KMS-11 (cell line): ENCODE data around the gene TENM3.

Experiments
- H2AFZ ChIP-seq: fragments of 200-600 bp; sonication (generic); 2 replicates; pipeline ENCODE4 v1.6.1; 2016; ENCODE audit warnings: antibody characterized with exemption, mixed run types, low read depth
- H3K27ac ChIP-seq: fragments of 200-600 bp; sonication (generic); 2 replicates; pipeline ENCODE4 v1.6.1; 2016; ENCODE audit warnings: mild to moderate bottlenecking, mixed run types
- H3K27me3 ChIP-seq: fragments of 200-600 bp; sonication (generic); 2 replicates; pipeline ENCODE4 v1.6.1; 2017; ENCODE audit warnings: mild to moderate bottlenecking, low read depth, mixed run types, moderate library complexity; ENCODE audit not compliant: insufficient read depth
- H3K36me3 ChIP-seq: fragments of 200-600 bp; sonication (generic); 2 replicates; pipeline ENCODE4 v1.6.1; 2017; ENCODE audit warnings: mild to moderate bottlenecking, mixed run types; ENCODE audit not compliant: insufficient read depth
- H3K4me1 ChIP-seq: fragments of 200-600 bp; sonication (generic); 2 replicates; pipeline ENCODE4 v1.6.1; 2016; ENCODE audit warnings: mild to moderate bottlenecking, low read depth, mixed run types; ENCODE audit not compliant: poor library complexity, severe bottlenecking
- H3K4me2 ChIP-seq: fragments of 200-600 bp; sonication (generic); 2 replicates; pipeline ENCODE4 v1.7.0; 2016; ENCODE audit warnings: mild to moderate bottlenecking, mixed run types
- H3K4me3 ChIP-seq: fragments of 200-600 bp; sonication (generic); IDR thresholded peaks from 2 replicates; pipeline ENCODE4 v1.6.1; 2017; ENCODE audit warnings: low read depth, low read length, mixed read lengths; ENCODE audit not compliant: insufficient read depth
- H3K79me2 ChIP-seq: fragments of 200-600 bp; sonication (generic); 2 replicates; pipeline ENCODE4 v1.6.1; 2016; ENCODE audit warnings: low read depth, mixed run types; ENCODE audit not compliant: insufficient read depth
- H3K9ac ChIP-seq: fragments of 200-600 bp; sonication (generic); 2 replicates; pipeline ENCODE4 v1.6.1; 2016; ENCODE audit warnings: mild to moderate bottlenecking, mixed run types
- H4K20me1 ChIP-seq: fragments of 200-600 bp; sonication (generic); 2 replicates; pipeline ENCODE4 v1.6.1; 2016; ENCODE audit warnings: mild to moderate bottlenecking, mixed run types; ENCODE audit not compliant: insufficient read depth
- CTCF ChIP-seq: fragments of 200-600 bp; sonication (generic); conservative IDR thresholded peaks from 2 replicates; pipeline ENCODE4 v1.6.1; 2017; ENCODE audit warnings: low read depth, mild to moderate bottlenecking, antibody characterized with exemption, low read length, moderate library complexity, mixed read lengths

TENM3 gene

GRCh38 chr4:182254026-182254780, 11.0 kb downstream of the TENM3 start:
- no peak overlapping the region for H2AFZ ChIP-seq
- H3K4me3 ChIP-seq: no peak overlapping the region
- TF ChIP-seq CTCF: no peak
- H3K4me2 ChIP-seq: no peak overlapping the region
- H3K9ac ChIP-seq: no peak overlapping the region
- H3K36me3 ChIP-seq: no peaks in the 10 kb centered on the region
- no peaks in the 10 kb centered on the region for H4K20me1 ChIP-seq
- H3K27ac ChIP-seq: no peak overlapping the region
- H3K79me2 ChIP-seq: no peaks in the 10 kb centered on the region
- no peaks in the 10 kb centered on the region for H3K4me1 ChIP-seq
- H3K27me3 ChIP-seq: no peaks in the 10 kb centered on the region

- no peaks in the 10 kb centered on the region for H3K27me3 ChIP-seq
- no peak overlapping the region for H3K9ac ChIP-seq
- H3K4me3 ChIP-seq: no peak overlapping the region
- no peaks in the 10 kb centered on the region for H4K20me1 ChIP-seq
- no peaks in the 10 kb centered on the region for H3K79me2 ChIP-seq
- H3K27ac ChIP-seq: no peak overlapping the region
- no peaks in the 10 kb centered on the region for H3K4me1 ChIP-seq
- H3K4me2 ChIP-seq: no peak overlapping the region
- H2AFZ ChIP-seq: no peak overlapping the region
- H3K36me3 ChIP-seq: no peaks in the 10 kb centered on the region
- TF ChIP-seq CTCF: no peak
These were observed 12.4 kb downstream of the TENM3 start for GRCh38 chr4:182255441-182256190.

DNA sequence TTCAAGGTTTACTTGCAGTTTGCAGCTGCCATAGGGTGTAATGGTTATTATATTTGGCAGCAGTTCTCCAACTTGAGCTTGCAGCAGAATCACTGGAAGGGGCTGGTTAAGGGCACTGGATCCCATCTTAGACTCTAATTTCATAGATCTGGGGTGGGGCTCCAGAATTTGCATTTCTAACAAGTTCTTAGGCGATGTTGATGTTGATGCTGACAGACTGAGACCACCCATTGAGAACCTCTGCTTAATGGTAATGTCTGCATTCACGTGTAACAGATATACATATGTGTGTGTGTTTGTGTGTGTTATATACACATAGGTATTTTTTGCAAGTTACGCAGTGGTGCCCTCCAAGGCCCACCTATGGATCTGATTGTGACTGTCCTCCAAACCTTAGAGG, 13.8 kb downstream of the TENM3 start:
- H3K4me1 ChIP-seq: no peaks in the 10 kb centered on the region
- no peaks in the 10 kb centered on the region for H4K20me1 ChIP-seq
- H3K79me2 ChIP-seq: no peaks in the 10 kb centered on the region
- H3K36me3 ChIP-seq: no peaks in the 10 kb centered on the region
- no peak overlapping the region for H3K4me2 ChIP-seq
- no peak overlapping the region for H3K4me3 ChIP-seq
- no peaks in the 10 kb centered on the region for H3K27me3 ChIP-seq
- H2AFZ ChIP-seq: no peak overlapping the region
- no peak overlapping the region for H3K9ac ChIP-seq
- no peak overlapping the region for H3K27ac ChIP-seq
- TF ChIP-seq CTCF: no peak

- Histone ChIP-seq H3K9ac (no peak overlapping the region), H2AFZ (no peak overlapping the region), H3K27ac (no peak overlapping the region), H4K20me1 (no peaks in the 10 kb centered on the region), H3K79me2 (no peaks in the 10 kb centered on the region), H3K36me3 (no peaks in the 10 kb centered on the region), H3K27me3 (no peaks in the 10 kb centered on the region), H3K4me1 (no peaks in the 10 kb centered on the region), H3K4me2 (no peak overlapping the region), H3K4me3 (no peak overlapping the region)
- no peak for TF ChIP-seq CTCF
These were observed 14.3 kb downstream of the TENM3 start for GRCh38 chr4:182257503-182257902.
